T-helper 9 cell (primary cell): ENCODE results near the gene GRIA3.
"Not testable (repeated sequence)": the region's sequence is repeated elsewhere in the genome, so short reads cannot be mapped to it uniquely, and the experiment has no call there.

ENCODE experiments used
- DNase-seq: peaks from one replicate; pipeline ENCODE4 v3.0.0-alpha.2; 2020

The GRIA3 gene

GRCh38 chrX:123358457-123358856, 174.4 kb downstream of the GRIA3 start:
- no peak for DNase-seq

GRCh38 chrX:123361371-123361770, 177.3 kb downstream of the GRIA3 start:
- DNase-seq, result no peak

GRCh38 chrX:123386196-123386595, 202.1 kb downstream of the GRIA3 start:
- DNase-seq, result not testable (repeated sequence)

- no peak for DNase-seq
Observed at GRCh38 chrX:123392921-123393320, 208.8 kb downstream of the GRIA3 start.

GRCh38 chrX:123399709-123400108, 215.6 kb downstream of the GRIA3 start:
- no peak for DNase-seq

GRCh38 chrX:123405231-123405630, 221.2 kb downstream of the GRIA3 start:
- DNase-seq, result no peak

GRCh38 chrX:123408821-123409737, 225.0 kb downstream of the GRIA3 start:
- no peak for DNase-seq

GRCh38 chrX:123422875-123423274, 238.8 kb downstream of the GRIA3 start:
- no peak for DNase-seq

- no peak for DNase-seq
Observed at GRCh38 chrX:123424546-123424945, 240.5 kb downstream of the GRIA3 start.

GRCh38 chrX:123425471-123425870, 241.4 kb downstream of the GRIA3 start:
- no peak for DNase-seq

- no peak for DNase-seq
Observed at GRCh38 chrX:123425904-123426303, 241.8 kb downstream of the GRIA3 start.

GRCh38 chrX:123432361-123433150, 248.5 kb downstream of the GRIA3 start:
- no peak for DNase-seq

- DNase-seq, result no peak
Observed at GRCh38 chrX:123436512-123437136, 252.5 kb downstream of the GRIA3 start.

GRCh38 chrX:123439926-123440325, 255.8 kb downstream of the GRIA3 start:
- DNase-seq, result not testable (repeated sequence)

GRCh38 chrX:123442764-123443163, 258.7 kb downstream of the GRIA3 start:
- DNase-seq, result no peak

GRCh38 chrX:123447506-123447905, 263.4 kb downstream of the GRIA3 start:
- DNase-seq, result no peak

- DNase-seq, result no peak
Observed at GRCh38 chrX:123449335-123449734, 265.3 kb downstream of the GRIA3 start.

- DNase-seq, result no peak
Observed at GRCh38 chrX:123450222-123450621, 266.1 kb downstream of the GRIA3 start.

- no peak for DNase-seq
Observed at GRCh38 chrX:123454712-123455431, 270.8 kb downstream of the GRIA3 start.

- DNase-seq, result no peak
Observed at GRCh38 chrX:123455693-123456092, 271.6 kb downstream of the GRIA3 start.

- DNase-seq, result no peak
Observed at GRCh38 chrX:123464709-123465108, 280.6 kb downstream of the GRIA3 start.

- DNase-seq, result no peak
Observed at GRCh38 chrX:123468481-123468880, 284.4 kb downstream of the GRIA3 start.
